ENCODE data around the gene PTDSS2. TPM values are rescaled to one million over a fixed set of nuclear protein-coding genes. Genes with fewer than 3 reads are reported as not detected.

The PTDSS2 gene
- total and polyA plus RNA-seq, 2 experiments from 2014 or later: 22.7 to 145 TPM

- peaks cover 9% of the 10 kb centered on the region; the same call in 1 of the 2 replicates for H3K27me3 ChIP-seq (ENCODE audit: insufficient read depth)
- ATAC-seq (no peak), DNase-seq (ENCODE audit: low spot score) (no peak)
- no peak overlapping the region for H3K4me3 ChIP-seq
- H3K9me2 ChIP-seq (ENCODE audit: insufficient read depth): no peaks in the 10 kb centered on the region
- no peaks in the 10 kb centered on the region for H3K4me1 ChIP-seq (ENCODE audit: insufficient read depth)
- 0 out of 2 replicates have a peak, but pooled peaks cover 2% of the 10 kb centered on the region for H4K20me1 ChIP-seq (replicated peaks; ENCODE audit: insufficient read depth)
- peaks cover 10% of the 10 kb centered on the region for H3F3A ChIP-seq (replicated peaks; ENCODE audit: low read depth)
- H3K36me3 ChIP-seq (ENCODE audit: insufficient read depth): no peaks in the 10 kb centered on the region
- Mint-ChIP-seq H3K36me3 (ENCODE audit: low read depth) (peaks cover 10% of the 10 kb centered on the region; the same call in 2 of the 3 replicates), H3K27me3 (ENCODE audit: insufficient read depth, low read depth, poor library complexity) (peaks cover 8% of the 10 kb centered on the region), H3K27ac (no peak overlapping the region), H3K4me1 (peaks cover 3% of the 10 kb centered on the region; the same call in 2 of the 3 replicates), H3K4me3 (no peak overlapping the region), H3K9me3 (peaks cover 2% of the 10 kb centered on the region; the same call in 2 of the 3 replicates)
- H2AFZ ChIP-seq: no peak overlapping the region
- no peak overlapping the region for H3K4me2 ChIP-seq
- no peaks in the 10 kb centered on the region; the same call in 1 of the 2 replicates for H3K79me2 ChIP-seq (replicated peaks; ENCODE audit: insufficient read depth)
- TF ChIP-seq ZNF462 (CRISPR knock-in tag; IDR thresholded peaks at IDR 0.05) (no peak), EZH2phosphoT487 (IDR thresholded peaks at IDR 0.05; ENCODE audit: unreplicated experiment) (no peak)
- TF ChIP-seq, protein P1, sequence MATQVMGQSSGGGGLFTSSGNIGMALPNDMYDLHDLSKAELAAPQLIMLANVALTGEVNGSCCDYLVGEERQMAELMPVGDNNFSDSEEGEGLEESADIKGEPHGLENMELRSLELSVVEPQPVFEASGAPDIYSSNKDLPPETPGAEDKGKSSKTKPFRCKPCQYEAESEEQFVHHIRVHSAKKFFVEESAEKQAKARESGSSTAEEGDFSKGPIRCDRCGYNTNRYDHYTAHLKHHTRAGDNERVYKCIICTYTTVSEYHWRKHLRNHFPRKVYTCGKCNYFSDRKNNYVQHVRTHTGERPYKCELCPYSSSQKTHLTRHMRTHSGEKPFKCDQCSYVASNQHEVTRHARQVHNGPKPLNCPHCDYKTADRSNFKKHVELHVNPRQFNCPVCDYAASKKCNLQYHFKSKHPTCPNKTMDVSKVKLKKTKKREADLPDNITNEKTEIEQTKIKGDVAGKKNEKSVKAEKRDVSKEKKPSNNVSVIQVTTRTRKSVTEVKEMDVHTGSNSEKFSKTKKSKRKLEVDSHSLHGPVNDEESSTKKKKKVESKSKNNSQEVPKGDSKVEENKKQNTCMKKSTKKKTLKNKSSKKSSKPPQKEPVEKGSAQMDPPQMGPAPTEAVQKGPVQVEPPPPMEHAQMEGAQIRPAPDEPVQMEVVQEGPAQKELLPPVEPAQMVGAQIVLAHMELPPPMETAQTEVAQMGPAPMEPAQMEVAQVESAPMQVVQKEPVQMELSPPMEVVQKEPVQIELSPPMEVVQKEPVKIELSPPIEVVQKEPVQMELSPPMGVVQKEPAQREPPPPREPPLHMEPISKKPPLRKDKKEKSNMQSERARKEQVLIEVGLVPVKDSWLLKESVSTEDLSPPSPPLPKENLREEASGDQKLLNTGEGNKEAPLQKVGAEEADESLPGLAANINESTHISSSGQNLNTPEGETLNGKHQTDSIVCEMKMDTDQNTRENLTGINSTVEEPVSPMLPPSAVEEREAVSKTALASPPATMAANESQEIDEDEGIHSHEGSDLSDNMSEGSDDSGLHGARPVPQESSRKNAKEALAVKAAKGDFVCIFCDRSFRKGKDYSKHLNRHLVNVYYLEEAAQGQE (IDR thresholded peaks at IDR 0.05; ENCODE audit: unreplicated experiment): no peak
- H3K27ac ChIP-seq (ENCODE audit: low read depth): no peak overlapping the region
Observed at GRCh38 chr11:531919-532526, 81.9 kb downstream of the PTDSS2 start.

All from GM23338 (cell line).